ENCODE results near the gene ARL9. TPM values are rescaled to one million over a fixed set of nuclear protein-coding genes. Genes with fewer than 3 reads are reported as not detected.

ARL9 gene
- total and polyA plus RNA-seq, 9 of the 15 experiments (the other 6 are each of a cell fraction or from before 2014, with no cell fraction given) = 0.10 to 0.15 (median 0.11) TPM; not detected in 6

GRCh38 chr4:56477192-56477702 is 28.3 kb upstream of the ARL9 start (continued):
- TF ChIP-seq TOE1 (IDR thresholded peaks at IDR 0.05; ENCODE audit: borderline replicate concordance) = no peak
- TF ChIP-seq TOE1 (CRISPR knock-in tag; IDR thresholded peaks at IDR 0.05; ENCODE audit: borderline replicate concordance, low read depth) = no peak
- no peak for TF ChIP-seq ZBTB12 (CRISPR knock-in tag; IDR thresholded peaks at IDR 0.05)
- TF ChIP-seq ZNF24 (IDR thresholded peaks at IDR 0.05) = no peak
- no peak for TF ChIP-seq ZNF224 (CRISPR knock-in tag; IDR thresholded peaks at IDR 0.05)
- TF ChIP-seq CBFA2T3 (IDR thresholded peaks at IDR 0.05) = peak; percentile 75
- TF ChIP-seq PHF20 (IDR thresholded peaks at IDR 0.05; ENCODE audit: partially characterized antibody) = no peak

- intact Hi-C loops (cut with micrococcal nuclease) = no loop called here
- Histone ChIP-seq H3K4me2 (ENCODE audit: insufficient read depth, low read length) (no peak overlapping the region), H3K36me3 (ENCODE audit: control insufficient read depth, insufficient read depth, low read length) (peaks cover 94% of the 10 kb centered on the region), H3K4me3 (no peak overlapping the region), H3K79me2 (ENCODE audit: control insufficient read depth, insufficient read depth, low read length) (no peaks in the 10 kb centered on the region), H3K9ac (ENCODE audit: insufficient read depth in 1 of 2, low read depth in 2 of 2, low read length in 2 of 2) (no peak overlapping the region), H3K9me3 (replicated peaks; ENCODE audit: control insufficient read depth, insufficient read depth, low read depth, low read length) (no peaks in the 10 kb centered on the region), H3K27me3 (ENCODE audit: control insufficient read depth in 2 of 2, insufficient read depth in 2 of 2, low read length in 2 of 2) (no peaks in the 10 kb centered on the region), H2AFZ (ENCODE audit: low read depth, low read length) (no peak overlapping the region), H3K9me1 (ENCODE audit: control insufficient read depth, insufficient read depth, low read length) (no peaks in the 10 kb centered on the region), H3K4me1 (replicated peaks in 1 of 2; ENCODE audit: control insufficient read depth in 2 of 2, insufficient read depth in 2 of 2, low read length in 2 of 2) (peaks cover 0 to 4% of the 10 kb centered on the region in 2 experiments; a peak in 2 of 5 replicates), H4K20me1 (replicated peaks; ENCODE audit: control insufficient read depth, insufficient read depth, low read length) (no peaks in the 10 kb centered on the region), H3K27ac (ENCODE audit: extremely low read depth, low read depth, low read length) (no peak overlapping the region)
- in situ Hi-C loops (cut with MboI) = no loop called here
- ChIA-PET CTCF (ENCODE audit: low intra/inter-chr PET ratio) (no interaction called here), POLR2A (interaction anchor here (1.2 kb wide), 1 partner anchor 15 kb away, joined by 4 read pairs; no protein-coding TSS in a partner anchor)
- DNase-seq (ENCODE audit: extremely low read depth in 1 of 4, low spot score in 3 of 4) (no peak), FAIRE-seq (no peak), ATAC-seq (no peak)
- 89% methylated on average over 3 of the region's 3 CpGs for WGBS (ENCODE audit: insufficient coverage, low coverage, missing lambda C conversion rate)
- BruUV-seq (replicated peaks) = no TSS peak
- TF ChIP-seq RNF2 (IDR thresholded peaks at IDR 0.05) = no peak
- no peak for TF ChIP-seq ARID3B (CRISPR knock-in tag; IDR thresholded peaks at IDR 0.05; ENCODE audit: borderline replicate concordance)
- TF ChIP-seq ZNF395 (CRISPR knock-in tag; IDR thresholded peaks at IDR 0.05) = no peak
- no peak for TF ChIP-seq RAD21 (CRISPR knock-in tag; conservative IDR thresholded peaks at IDR 0.05 in 1 of 2, IDR thresholded peaks at IDR 0.05 in 1 of 2)
- TF ChIP-seq CEBPG (CRISPR knock-in tag; IDR thresholded peaks at IDR 0.05) = no peak
- TF ChIP-seq CEBPG (tag; conservative IDR thresholded peaks at IDR 0.05 in 1 of 2, IDR thresholded peaks at IDR 0.05 in 1 of 2) = no peak
- no peak for TF ChIP-seq PCBP2 (IDR thresholded peaks at IDR 0.05; ENCODE audit: low read depth, low read length, poor library complexity, severe bottlenecking)
- TF ChIP-seq ZNF134 (CRISPR knock-in tag; conservative IDR thresholded peaks at IDR 0.05) = no peak
- no peak for TF ChIP-seq XRCC3 (IDR thresholded peaks at IDR 0.05)
- TF ChIP-seq CBFA2T3 (IDR thresholded peaks at IDR 0.05) = no peak
- no peak for TF ChIP-seq CCAR2 (IDR thresholded peaks at IDR 0.05; ENCODE audit: low read depth, low read length)
- TF ChIP-seq MAFF (IDR thresholded peaks at IDR 0.05; ENCODE audit: low read length) = no peak
- no peak for TF ChIP-seq SMAD4 (CRISPR knock-in tag; conservative IDR thresholded peaks at IDR 0.05)
- no peak for TF ChIP-seq ZNF133 (CRISPR knock-in tag; IDR thresholded peaks at IDR 0.05)
Observed at GRCh38 chr4:56480691-56481090, 24.9 kb upstream of the ARL9 start.

All from K562 (cell line).